ENCODE results near the gene SMPDL3B. TPM values are rescaled to one million over a fixed set of nuclear protein-coding genes. Genes with fewer than 3 reads are reported as not detected.

Gene SMPDL3B
- total and polyA plus RNA-seq, 7 donors, result 0.28 to 19.5 (median 7.2) TPM; not detected in 2

DNA sequence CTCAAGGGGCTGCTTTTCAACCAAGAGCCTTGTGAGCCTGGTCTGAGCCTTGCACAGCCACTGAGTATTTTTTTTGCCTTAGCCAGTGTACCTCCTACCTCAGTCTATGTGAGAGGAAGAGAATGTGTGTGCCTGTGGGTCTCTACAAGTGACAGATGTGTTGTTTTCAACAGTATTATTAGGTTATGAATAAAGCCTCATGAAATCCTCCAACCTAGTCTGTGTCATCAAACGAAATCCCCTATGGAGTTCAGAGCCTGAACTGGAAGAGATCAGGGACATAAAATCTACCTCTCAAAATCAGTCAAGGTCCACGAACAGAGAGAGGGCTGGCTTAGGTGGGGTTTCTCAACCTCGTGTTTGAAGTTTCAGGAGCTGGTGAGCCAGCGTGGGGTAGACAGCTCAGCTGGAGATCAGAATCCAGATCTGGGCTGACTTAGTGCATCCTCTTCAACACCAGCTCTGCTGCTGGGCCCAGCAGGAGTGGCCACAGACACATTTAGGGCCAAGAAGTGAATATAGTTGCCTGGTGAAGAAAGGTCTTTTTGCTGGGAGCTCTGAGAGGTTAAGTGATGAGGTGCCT lies 33.2 kb downstream of the SMPDL3B start:
- Histone ChIP-seq H3K27ac (peak overlapping the region in 3 of 4 donors; percentile 23 to 55 (median 39)), H3K4me1 (peaks cover 0 to 29% (median 24%) of the 10 kb centered on the region in 4 donors), H3K36me3 (peaks cover 8 to 46% (median 10%) of the 10 kb centered on the region in 4 donors), H3K9me3 (no peaks in the 10 kb centered on the region), H3K4me3 (no peak overlapping the region), H3K27me3 (no peaks in the 10 kb centered on the region)
- intact Hi-C loops (cut with DNase I), result no loop called here
- 88 to 89% methylated on average over 4 of the region's 4 CpGs for WGBS, 2 donors
- TF ChIP-seq POLR2A (IDR thresholded peaks at IDR 0.05), result no peak
- no peak for TF ChIP-seq EP300 (IDR thresholded peaks at IDR 0.05)
- TF ChIP-seq POLR2AphosphoS5 (IDR thresholded peaks at IDR 0.05), result no peak
- TF ChIP-seq, protein P1, sequence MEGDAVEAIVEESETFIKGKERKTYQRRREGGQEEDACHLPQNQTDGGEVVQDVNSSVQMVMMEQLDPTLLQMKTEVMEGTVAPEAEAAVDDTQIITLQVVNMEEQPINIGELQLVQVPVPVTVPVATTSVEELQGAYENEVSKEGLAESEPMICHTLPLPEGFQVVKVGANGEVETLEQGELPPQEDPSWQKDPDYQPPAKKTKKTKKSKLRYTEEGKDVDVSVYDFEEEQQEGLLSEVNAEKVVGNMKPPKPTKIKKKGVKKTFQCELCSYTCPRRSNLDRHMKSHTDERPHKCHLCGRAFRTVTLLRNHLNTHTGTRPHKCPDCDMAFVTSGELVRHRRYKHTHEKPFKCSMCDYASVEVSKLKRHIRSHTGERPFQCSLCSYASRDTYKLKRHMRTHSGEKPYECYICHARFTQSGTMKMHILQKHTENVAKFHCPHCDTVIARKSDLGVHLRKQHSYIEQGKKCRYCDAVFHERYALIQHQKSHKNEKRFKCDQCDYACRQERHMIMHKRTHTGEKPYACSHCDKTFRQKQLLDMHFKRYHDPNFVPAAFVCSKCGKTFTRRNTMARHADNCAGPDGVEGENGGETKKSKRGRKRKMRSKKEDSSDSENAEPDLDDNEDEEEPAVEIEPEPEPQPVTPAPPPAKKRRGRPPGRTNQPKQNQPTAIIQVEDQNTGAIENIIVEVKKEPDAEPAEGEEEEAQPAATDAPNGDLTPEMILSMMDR (IDR thresholded peaks at IDR 0.05), result no peak
- no peak for DNase-seq

DNA sequence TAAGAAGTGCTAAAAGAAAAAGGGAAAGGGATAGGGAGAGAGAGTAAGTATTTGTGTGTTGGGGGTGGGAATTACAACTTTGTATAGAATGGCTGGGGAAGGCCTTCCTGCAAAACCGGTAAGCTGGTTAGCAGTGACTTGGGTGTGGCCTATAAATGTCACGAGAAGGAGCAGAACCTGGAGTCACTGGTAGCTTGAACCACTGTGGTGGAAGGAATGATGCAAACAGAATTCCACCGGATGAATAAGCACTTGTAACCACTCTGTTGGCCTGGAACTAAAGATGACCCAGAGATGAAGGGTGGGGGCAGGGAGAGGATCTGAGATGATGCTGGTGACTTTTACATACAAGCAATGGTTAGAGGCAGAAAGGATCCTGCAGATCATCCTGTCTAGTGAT lies 33.9 kb downstream of the SMPDL3B start:
- H3K27ac ChIP-seq, result peak overlapping the region in 2 of 4 donors; percentile 39 to 55
- intact Hi-C loops (cut with DNase I), result no loop called here
- H3K4me3 ChIP-seq, result no peak overlapping the region
- no peaks in the 10 kb centered on the region for H3K9me3 ChIP-seq
- WGBS, 2 donors, result 21 to 56% methylated on average over 3 of the region's 3 CpGs
- TF ChIP-seq POLR2AphosphoS5 (IDR thresholded peaks at IDR 0.05) (no peak), EP300 (IDR thresholded peaks at IDR 0.05) (no peak)
- TF ChIP-seq, protein P1 (IDR thresholded peaks at IDR 0.05), result no peak
- H3K36me3 ChIP-seq, result peaks cover 8 to 49% (median 9%) of the 10 kb centered on the region in 4 donors
- H3K27me3 ChIP-seq, result no peaks in the 10 kb centered on the region
- DNase-seq, result no peak
- peaks cover 0 to 29% (median 24%) of the 10 kb centered on the region in 4 donors for H3K4me1 ChIP-seq

DNA sequence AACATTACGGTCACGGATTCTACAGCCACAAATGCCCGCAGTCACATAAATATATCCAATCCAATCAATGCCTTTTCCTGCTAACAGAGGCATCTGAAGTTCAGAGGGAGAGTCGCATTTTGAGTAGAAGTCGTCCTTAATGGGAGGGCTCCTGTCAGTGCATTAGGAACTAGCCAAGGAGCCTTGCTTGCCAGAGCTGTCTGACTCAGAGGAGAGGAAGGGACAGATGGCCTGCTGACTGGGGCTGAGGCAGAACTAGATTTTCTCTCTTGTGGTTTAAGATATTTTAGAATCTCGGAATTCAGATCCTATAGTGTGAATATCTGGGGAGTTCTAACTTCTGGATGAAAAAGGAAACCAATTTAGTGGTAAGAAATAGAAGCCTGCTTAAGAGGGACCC lies 35.6 kb downstream of the SMPDL3B start:
- Histone ChIP-seq H3K4me3 (no peak overlapping the region), H3K27me3 (no peaks in the 10 kb centered on the region), H3K9me3 (no peaks in the 10 kb centered on the region), H3K27ac (peak overlapping the region in 3 of 4 donors; percentile 7 to 60 (median 38)), H3K4me1 (peaks cover 0 to 29% (median 24%) of the 10 kb centered on the region in 4 donors), H3K36me3 (peaks cover 8 to 44% (median 13%) of the 10 kb centered on the region in 4 donors)
- WGBS, 2 donors, result 86 to 90% methylated on average over 6 of the region's 6 CpGs
- peak; percentile 81 for DNase-seq
- TF ChIP-seq POLR2A (IDR thresholded peaks at IDR 0.05), result no peak
- TF ChIP-seq EP300 (IDR thresholded peaks at IDR 0.05), result no peak
- TF ChIP-seq, protein P1 (IDR thresholded peaks at IDR 0.05), result no peak
- TF ChIP-seq POLR2AphosphoS5 (IDR thresholded peaks at IDR 0.05), result no peak
- intact Hi-C loops (cut with DNase I), result no loop called here

DNA sequence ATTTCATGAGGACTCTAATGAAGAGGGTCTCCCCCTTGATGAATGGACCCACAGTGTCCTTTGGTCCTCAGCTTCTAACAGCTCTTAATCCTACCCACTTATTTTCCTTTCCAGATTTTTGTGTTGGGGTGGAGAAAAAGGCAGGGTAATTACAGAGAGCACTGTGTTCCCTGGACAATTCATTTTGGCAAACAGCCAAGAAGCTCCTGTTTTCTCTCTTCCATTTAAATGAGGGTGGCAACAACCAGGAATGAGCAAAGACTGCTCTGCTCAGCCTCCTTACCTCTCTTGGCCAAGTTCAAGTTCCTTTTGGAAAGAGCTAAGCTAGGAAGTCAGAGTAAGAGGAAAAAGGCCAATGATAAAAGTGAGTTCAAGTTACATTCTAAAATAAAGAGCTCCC lies 36.9 kb downstream of the SMPDL3B start:
- Histone ChIP-seq H3K27ac (peak overlapping the region in 3 of 4 donors; percentile 32 to 43 (median 38)), H3K4me3 (no peak overlapping the region), H3K4me1 (peaks cover 0 to 29% (median 24%) of the 10 kb centered on the region in 4 donors), H3K27me3 (no peaks in the 10 kb centered on the region), H3K9me3 (no peaks in the 10 kb centered on the region), H3K36me3 (peaks cover 6 to 43% (median 10%) of the 10 kb centered on the region in 4 donors)
- intact Hi-C loops (cut with DNase I), result no loop called here
- no peak for DNase-seq
- no peak for TF ChIP-seq EP300 (IDR thresholded peaks at IDR 0.05)
- peak in 1 of 4 donors; percentile 27 for TF ChIP-seq POLR2AphosphoS5 (IDR thresholded peaks at IDR 0.05)
- TF ChIP-seq POLR2A (IDR thresholded peaks at IDR 0.05), result no peak
- TF ChIP-seq, protein P1 (IDR thresholded peaks at IDR 0.05), result no peak

All from sigmoid colon (tissue), 7 donors.